ENCODE results near the gene NUP98. TPM values are rescaled to one million over a fixed set of nuclear protein-coding genes. Genes with fewer than 3 reads are reported as not detected.

The NUP98 gene
- total RNA-seq, 1 experiment from 2014 or later = 128 TPM

GRCh38 chr11:3802011-3802790 is 4.8 kb upstream of the NUP98 start:
- H3K27ac ChIP-seq (ENCODE audit: low read length) = no peak overlapping the region
- no TSS peak for BruUV-seq (replicated peaks)

GRCh38 chr11:3799873-3800272 is 2.5 kb upstream of the NUP98 start:
- H3K27me3 ChIP-seq (ENCODE audit: low read length) = no peaks in the 10 kb centered on the region
- DNase-seq (no peak), ATAC-seq (no peak)
- H3F3A ChIP-seq (ENCODE audit: low read length, unreplicated experiment) = no peaks in the 10 kb centered on the region
- peaks cover 28% of the 10 kb centered on the region for H3K79me2 ChIP-seq (ENCODE audit: low read length)
- ChIA-PET POLR2A (ENCODE audit: unreplicated experiment) (no interaction called here), CTCF (no interaction called here)
- no peaks in the 10 kb centered on the region for H3K36me3 ChIP-seq (ENCODE audit: low read depth, low read length)
- H3K27ac ChIP-seq (ENCODE audit: low read length) = no peak overlapping the region
- H3K9me2 ChIP-seq (replicated peaks; ENCODE audit: low read length) = no peaks in the 10 kb centered on the region
- no peak overlapping the region for H3K4me2 ChIP-seq (ENCODE audit: low read length)
- H3K9ac ChIP-seq (ENCODE audit: low read length) = no peak overlapping the region
- no peak overlapping the region for H3K4me3 ChIP-seq (ENCODE audit: low read length)
- peaks cover 23% of the 10 kb centered on the region for H3K4me1 ChIP-seq (ENCODE audit: insufficient read depth, low read length)
- BruUV-seq (replicated peaks) = no TSS peak
- H2AFZ ChIP-seq (ENCODE audit: low read length) = no peak overlapping the region
- TF ChIP-seq EZH2phosphoT487 (IDR thresholded peaks at IDR 0.05; ENCODE audit: borderline replicate concordance, low read length) (no peak), CTCF (conservative IDR thresholded peaks at IDR 0.05; ENCODE audit: low read depth, low read length) (no peak), EZH2 (IDR thresholded peaks at IDR 0.05; ENCODE audit: low read length, unreplicated experiment) (no peak)
- intact Hi-C loops (cut with micrococcal nuclease) = no loop called here
- no peaks in the 10 kb centered on the region for H3K9me3 ChIP-seq (ENCODE audit: low read length)
- H4K20me1 ChIP-seq (ENCODE audit: low read length) = peaks cover 18% of the 10 kb centered on the region

More at GRCh38 chr11:3802011-3802790, 4.8 kb upstream of the NUP98 start:
- Histone ChIP-seq H3K36me3 (ENCODE audit: low read depth, low read length) (no peaks in the 10 kb centered on the region), H4K20me1 (ENCODE audit: low read length) (no peaks in the 10 kb centered on the region), H3K27me3 (ENCODE audit: low read length) (no peaks in the 10 kb centered on the region), H2AFZ (ENCODE audit: low read length) (no peak overlapping the region), H3K79me2 (ENCODE audit: low read length) (peaks cover 5% of the 10 kb centered on the region), H3K4me2 (ENCODE audit: low read length) (no peak overlapping the region), H3K4me1 (ENCODE audit: insufficient read depth, low read length) (peaks cover 12% of the 10 kb centered on the region), H3K9me3 (ENCODE audit: low read length) (no peaks in the 10 kb centered on the region), H3K9me2 (replicated peaks; ENCODE audit: low read length) (no peaks in the 10 kb centered on the region), H3F3A (ENCODE audit: low read length, unreplicated experiment) (no peaks in the 10 kb centered on the region), H3K9ac (ENCODE audit: low read length) (no peak overlapping the region), H3K4me3 (ENCODE audit: low read length) (no peak overlapping the region)
- CTCF ChIA-PET = no interaction called here
- TF ChIP-seq EZH2phosphoT487 (IDR thresholded peaks at IDR 0.05; ENCODE audit: borderline replicate concordance, low read length) (no peak), CTCF (conservative IDR thresholded peaks at IDR 0.05; ENCODE audit: low read depth, low read length) (no peak), EZH2 (IDR thresholded peaks at IDR 0.05; ENCODE audit: low read length, unreplicated experiment) (no peak)
- POLR2A ChIA-PET (ENCODE audit: unreplicated experiment) = no interaction called here
- ATAC-seq (no peak), DNase-seq (no peak)
- intact Hi-C loops (cut with micrococcal nuclease) = no loop called here

- H3K27me3 ChIP-seq (ENCODE audit: low read length) = no peaks in the 10 kb centered on the region
- no peak overlapping the region for H3K4me2 ChIP-seq (ENCODE audit: low read length)
- TF ChIP-seq EZH2 (IDR thresholded peaks at IDR 0.05; ENCODE audit: low read length, unreplicated experiment) (no peak), CTCF (conservative IDR thresholded peaks at IDR 0.05; ENCODE audit: low read depth, low read length) (no peak), EZH2phosphoT487 (IDR thresholded peaks at IDR 0.05; ENCODE audit: borderline replicate concordance, low read length) (no peak)
- intact Hi-C loops (cut with micrococcal nuclease) = no loop called here
- no peaks in the 10 kb centered on the region for H3F3A ChIP-seq (ENCODE audit: low read length, unreplicated experiment)
- ATAC-seq = no peak
- no TSS peak for BruUV-seq (replicated peaks)
- no peak overlapping the region for H3K9ac ChIP-seq (ENCODE audit: low read length)
- no peak overlapping the region for H3K27ac ChIP-seq (ENCODE audit: low read length)
- no peak overlapping the region for H3K4me3 ChIP-seq (ENCODE audit: low read length)
- H3K9me3 ChIP-seq (ENCODE audit: low read length) = no peaks in the 10 kb centered on the region
- H3K36me3 ChIP-seq (ENCODE audit: low read depth, low read length) = no peaks in the 10 kb centered on the region
- H3K9me2 ChIP-seq (replicated peaks; ENCODE audit: low read length) = no peaks in the 10 kb centered on the region
- H2AFZ ChIP-seq (ENCODE audit: low read length) = no peak overlapping the region
- peaks cover 25% of the 10 kb centered on the region for H4K20me1 ChIP-seq (ENCODE audit: low read length)
- no peak for DNase-seq
- POLR2A ChIA-PET (ENCODE audit: unreplicated experiment) = no interaction called here
- CTCF ChIA-PET = no interaction called here
- peaks cover 35% of the 10 kb centered on the region for H3K79me2 ChIP-seq (ENCODE audit: low read length)
- H3K4me1 ChIP-seq (ENCODE audit: insufficient read depth, low read length) = peaks cover 25% of the 10 kb centered on the region
These were observed 1.8 kb upstream of the NUP98 start for GRCh38 chr11:3799143-3799542.
